ENCODE measurements around the gene SPATA12. TPM values are rescaled to one million over a fixed set of nuclear protein-coding genes. Genes with fewer than 3 reads are reported as not detected.

The SPATA12 gene, protein sequence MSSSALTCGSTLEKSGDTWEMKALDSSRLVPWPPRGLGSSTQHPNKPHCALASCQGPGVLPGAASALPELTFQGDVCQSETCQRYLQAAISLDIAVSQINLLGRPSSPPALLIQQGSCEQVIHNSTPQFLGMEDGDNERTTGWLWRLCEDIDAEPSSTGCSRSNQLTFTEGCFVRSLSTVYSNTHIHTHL
- total RNA-seq, result not detected in 2 replicates

DNA sequence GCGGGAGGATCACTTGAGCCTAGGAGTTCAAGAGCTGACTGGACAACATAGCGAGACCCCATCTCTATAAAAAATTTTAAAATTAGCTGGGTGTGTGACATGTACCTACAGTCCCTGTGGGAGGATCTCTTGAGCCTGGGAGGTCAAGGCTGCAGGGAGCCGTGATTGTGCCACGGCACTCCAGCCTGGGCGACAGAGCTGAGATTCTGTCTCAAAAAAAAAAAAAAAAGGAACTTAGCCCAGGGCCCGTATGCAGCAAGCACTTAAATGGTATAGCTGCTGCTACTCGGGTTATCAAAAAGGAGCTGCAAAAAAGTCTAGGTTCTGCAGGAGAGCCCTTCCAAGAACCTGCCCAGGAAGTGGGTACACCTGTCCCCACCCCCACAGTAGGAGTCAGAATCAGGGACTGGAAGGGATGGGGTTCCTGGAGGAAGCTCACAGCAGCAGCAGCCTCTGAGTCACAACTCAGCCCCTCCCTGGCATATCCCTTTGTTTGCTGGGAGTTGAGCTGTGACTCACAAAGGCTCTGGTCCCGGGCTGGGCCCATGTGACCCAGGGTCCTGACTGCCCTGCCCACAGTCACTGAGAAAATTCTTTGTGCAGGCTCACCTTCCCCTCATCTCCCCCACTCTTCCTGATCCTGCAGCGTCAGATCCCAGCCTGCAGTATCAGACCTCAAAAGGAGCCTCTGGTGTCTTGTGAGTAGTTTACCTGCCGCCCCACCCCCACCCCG lies at the start of gene SPATA12:
SPATA12 (plus strand) TSS at position 576 of the 733 bp plus-strand sequence. CDS start 13,031 bp downstream, outside the sequence.
- intact Hi-C loops (cut with micrococcal nuclease), result no loop called here
- Mint-ChIP-seq H3K27me3 (peaks cover 47% of the 10 kb centered on the region), H3K4me3 (no peak within 1 kb of the TSS), H3K27ac (no peak within 1 kb of the TSS), H3K9me3 (no peaks in the 10 kb centered on the region), H3K4me1 (peaks cover 3% of the 10 kb centered on the region), H3K36me3 (ENCODE audit: low read depth) (no peaks in the 10 kb centered on the region)
- ChIA-PET POLR2A (interaction anchor here (0.7 to 1.2 kb wide), 2 partner anchors 18 to 63 kb away, joined by 4 read pairs; no protein-coding TSS in a partner anchor), CTCF (interaction anchor here (0.7 kb wide), 2 partner anchors 40 to 64 kb away, joined by 3 to 4 read pairs; no protein-coding TSS in a partner anchor)
- TF ChIP-seq, protein P1, sequence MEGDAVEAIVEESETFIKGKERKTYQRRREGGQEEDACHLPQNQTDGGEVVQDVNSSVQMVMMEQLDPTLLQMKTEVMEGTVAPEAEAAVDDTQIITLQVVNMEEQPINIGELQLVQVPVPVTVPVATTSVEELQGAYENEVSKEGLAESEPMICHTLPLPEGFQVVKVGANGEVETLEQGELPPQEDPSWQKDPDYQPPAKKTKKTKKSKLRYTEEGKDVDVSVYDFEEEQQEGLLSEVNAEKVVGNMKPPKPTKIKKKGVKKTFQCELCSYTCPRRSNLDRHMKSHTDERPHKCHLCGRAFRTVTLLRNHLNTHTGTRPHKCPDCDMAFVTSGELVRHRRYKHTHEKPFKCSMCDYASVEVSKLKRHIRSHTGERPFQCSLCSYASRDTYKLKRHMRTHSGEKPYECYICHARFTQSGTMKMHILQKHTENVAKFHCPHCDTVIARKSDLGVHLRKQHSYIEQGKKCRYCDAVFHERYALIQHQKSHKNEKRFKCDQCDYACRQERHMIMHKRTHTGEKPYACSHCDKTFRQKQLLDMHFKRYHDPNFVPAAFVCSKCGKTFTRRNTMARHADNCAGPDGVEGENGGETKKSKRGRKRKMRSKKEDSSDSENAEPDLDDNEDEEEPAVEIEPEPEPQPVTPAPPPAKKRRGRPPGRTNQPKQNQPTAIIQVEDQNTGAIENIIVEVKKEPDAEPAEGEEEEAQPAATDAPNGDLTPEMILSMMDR (IDR thresholded peaks at IDR 0.05), result no peak
- no peak for DNase-seq
- ATAC-seq (ENCODE audit: low read depth), result peak; percentile 21

DNA sequence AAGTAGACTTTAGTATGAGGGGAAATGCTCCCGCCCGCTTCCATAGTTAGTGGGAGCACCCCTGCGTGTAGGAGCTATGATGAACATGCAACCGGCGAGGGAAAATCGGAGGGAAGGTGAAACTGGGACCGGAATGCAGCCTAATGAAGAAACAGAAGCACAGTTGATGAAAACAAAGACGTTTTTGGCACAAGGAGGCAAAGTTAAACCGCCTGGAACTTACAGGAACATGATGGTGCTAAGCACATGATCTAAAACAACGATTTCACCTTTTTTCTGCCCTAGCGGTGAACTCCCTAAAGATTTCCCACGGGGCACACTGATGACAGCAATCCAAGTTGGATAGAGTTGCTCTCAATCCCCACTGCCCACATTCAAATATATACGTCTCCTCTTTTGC lies 49.4 kb upstream of the SPATA12 start:
- intact Hi-C loops (cut with micrococcal nuclease), result no loop called here
- Mint-ChIP-seq H3K9me3 (no peaks in the 10 kb centered on the region), H3K27ac (no peak overlapping the region), H3K4me1 (no peaks in the 10 kb centered on the region), H3K4me3 (no peak overlapping the region), H3K36me3 (ENCODE audit: low read depth) (no peaks in the 10 kb centered on the region), H3K27me3 (peaks cover 15% of the 10 kb centered on the region)
- ATAC-seq (ENCODE audit: low read depth) (no peak), DNase-seq (no peak)
- TF ChIP-seq, protein P1 (IDR thresholded peaks at IDR 0.05), result no peak
- CTCF ChIA-PET, result no interaction called here
- POLR2A ChIA-PET, result interaction anchor here (0.6 kb wide), 1 partner anchor 45 kb away, joined by 5 read pairs; no protein-coding TSS in a partner anchor

DNA sequence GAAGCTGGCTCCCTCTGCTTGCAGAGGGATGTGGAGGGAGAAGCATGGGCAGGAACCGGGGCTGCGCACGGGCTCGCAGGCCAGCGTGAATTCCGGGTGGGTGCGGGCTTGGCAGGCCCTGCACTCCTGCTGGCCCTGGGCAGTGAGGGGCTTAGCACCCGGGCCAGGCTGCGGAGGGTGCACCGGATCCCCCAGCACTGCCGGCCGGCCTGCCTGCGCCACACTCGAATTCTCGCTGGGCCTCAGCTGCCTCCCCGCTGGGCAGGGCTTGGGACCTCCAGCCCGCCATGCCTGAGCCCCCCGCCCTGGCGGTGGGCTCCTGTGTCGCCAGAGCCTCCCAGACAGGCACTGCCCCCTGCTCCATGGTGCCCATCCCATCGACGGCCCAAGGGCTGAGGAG lies 47.6 kb upstream of the SPATA12 start:
- Mint-ChIP-seq H3K36me3 (ENCODE audit: low read depth) (no peaks in the 10 kb centered on the region), H3K27ac (no peak overlapping the region), H3K27me3 (peaks cover 5% of the 10 kb centered on the region), H3K4me1 (peaks cover 8% of the 10 kb centered on the region), H3K4me3 (no peak overlapping the region), H3K9me3 (no peaks in the 10 kb centered on the region)
- ATAC-seq (ENCODE audit: low read depth), result no peak
- CTCF ChIA-PET, result interaction anchor here (0.6 kb wide), 1 partner anchor 678 kb away, joined by 3 read pairs; no protein-coding TSS in a partner anchor
- intact Hi-C loops (cut with micrococcal nuclease), result no loop called here
- POLR2A ChIA-PET, result no interaction called here
- TF ChIP-seq, protein P1 (IDR thresholded peaks at IDR 0.05), result no peak
- no peak for DNase-seq

DNA sequence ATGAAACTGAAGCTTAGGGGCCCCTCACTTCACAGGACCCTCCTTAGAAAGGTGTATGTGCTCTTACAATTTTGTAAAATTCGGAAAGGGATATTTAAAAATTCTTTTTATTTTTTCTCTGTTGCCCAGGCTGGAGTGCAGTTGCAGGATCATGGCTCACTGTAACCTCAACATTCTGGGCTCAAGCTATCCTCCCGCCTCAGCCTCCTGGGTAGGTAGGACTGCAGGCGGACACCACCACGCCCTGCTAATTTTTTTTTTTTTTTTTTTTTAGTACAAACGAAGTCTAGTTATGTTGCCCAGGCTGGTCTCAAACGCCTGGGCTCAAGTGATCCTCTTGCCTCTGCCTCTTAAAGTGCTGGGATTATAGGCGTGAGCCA lies 45.1 kb upstream of the SPATA12 start:
- CTCF ChIA-PET, result no interaction called here

DNA sequence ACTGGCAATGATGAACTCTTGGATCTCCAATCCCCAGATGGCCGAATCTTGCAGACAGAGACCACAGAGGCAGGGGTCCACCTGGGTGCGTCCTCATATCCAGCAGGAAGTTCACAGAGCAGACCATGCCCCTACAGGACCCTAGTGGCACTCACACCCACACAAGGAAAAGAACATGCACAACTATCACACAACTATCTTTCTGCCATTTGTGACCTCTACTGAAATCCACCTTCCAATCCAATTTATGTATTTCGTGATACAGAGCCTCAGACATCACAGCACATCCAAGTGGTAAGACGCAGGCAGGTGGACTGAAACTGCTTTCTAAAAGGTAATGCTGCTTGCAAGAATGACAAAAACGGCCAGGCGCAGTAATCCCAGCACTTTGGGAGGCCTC lies 44.6 kb upstream of the SPATA12 start:
- Mint-ChIP-seq H3K36me3 (ENCODE audit: low read depth) (no peaks in the 10 kb centered on the region), H3K4me3 (no peak overlapping the region)
- CTCF ChIA-PET, result no interaction called here

More for the DNA sequence above, 45.1 kb upstream of the SPATA12 start:
- Mint-ChIP-seq H3K4me3 (no peak overlapping the region), H3K27ac (no peak overlapping the region), H3K9me3 (no peaks in the 10 kb centered on the region), H3K4me1 (peaks cover 24% of the 10 kb centered on the region), H3K27me3 (peaks cover 5% of the 10 kb centered on the region), H3K36me3 (ENCODE audit: low read depth) (no peaks in the 10 kb centered on the region)
- TF ChIP-seq, protein P1 (IDR thresholded peaks at IDR 0.05), result no peak
- ATAC-seq (ENCODE audit: low read depth) (no peak), DNase-seq (no peak)
- intact Hi-C loops (cut with micrococcal nuclease), result no loop called here
- POLR2A ChIA-PET, result no interaction called here

More for the DNA sequence above, 44.6 kb upstream of the SPATA12 start:
- TF ChIP-seq, protein P1 (IDR thresholded peaks at IDR 0.05), result no peak
- Mint-ChIP-seq H3K4me1 (peaks cover 24% of the 10 kb centered on the region), H3K27me3 (peaks cover 5% of the 10 kb centered on the region), H3K9me3 (no peaks in the 10 kb centered on the region), H3K27ac (no peak overlapping the region)
- intact Hi-C loops (cut with micrococcal nuclease), result no loop called here
- no peak for DNase-seq
- no peak for ATAC-seq (ENCODE audit: low read depth)
- POLR2A ChIA-PET, result interaction anchor here (0.6 kb wide), 1 partner anchor 191 kb away, joined by 4 read pairs; no protein-coding TSS in a partner anchor

Data from activated B cell treated with CpG ODN at 0.5 μM for 24 hours (primary cell).